ENCODE results near the gene CHAF1B.

DNA sequence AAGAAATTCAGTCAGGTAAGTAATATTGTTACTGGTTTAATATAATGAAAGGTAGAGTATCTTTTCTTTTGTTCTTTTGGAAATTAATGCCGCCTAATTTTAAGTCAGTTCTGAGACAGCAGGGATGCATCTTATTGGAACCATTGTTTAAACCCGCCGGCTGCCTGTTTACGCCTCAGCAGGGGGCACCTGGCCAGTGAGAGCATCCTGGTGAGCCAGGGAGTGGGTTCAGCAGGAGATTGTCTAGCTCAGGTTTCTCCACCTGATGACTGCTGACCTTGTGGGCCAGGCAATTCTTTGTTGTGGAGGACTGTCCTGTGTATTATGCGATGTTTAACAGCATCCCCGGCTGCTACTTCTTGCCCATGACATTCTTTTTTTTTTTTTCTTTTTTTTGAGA lies 30.2 kb downstream of the CHAF1B start:
- no peak for TF ChIP-seq POLR2A (IDR thresholded peaks at IDR 0.05)
- TF ChIP-seq, protein P1, sequence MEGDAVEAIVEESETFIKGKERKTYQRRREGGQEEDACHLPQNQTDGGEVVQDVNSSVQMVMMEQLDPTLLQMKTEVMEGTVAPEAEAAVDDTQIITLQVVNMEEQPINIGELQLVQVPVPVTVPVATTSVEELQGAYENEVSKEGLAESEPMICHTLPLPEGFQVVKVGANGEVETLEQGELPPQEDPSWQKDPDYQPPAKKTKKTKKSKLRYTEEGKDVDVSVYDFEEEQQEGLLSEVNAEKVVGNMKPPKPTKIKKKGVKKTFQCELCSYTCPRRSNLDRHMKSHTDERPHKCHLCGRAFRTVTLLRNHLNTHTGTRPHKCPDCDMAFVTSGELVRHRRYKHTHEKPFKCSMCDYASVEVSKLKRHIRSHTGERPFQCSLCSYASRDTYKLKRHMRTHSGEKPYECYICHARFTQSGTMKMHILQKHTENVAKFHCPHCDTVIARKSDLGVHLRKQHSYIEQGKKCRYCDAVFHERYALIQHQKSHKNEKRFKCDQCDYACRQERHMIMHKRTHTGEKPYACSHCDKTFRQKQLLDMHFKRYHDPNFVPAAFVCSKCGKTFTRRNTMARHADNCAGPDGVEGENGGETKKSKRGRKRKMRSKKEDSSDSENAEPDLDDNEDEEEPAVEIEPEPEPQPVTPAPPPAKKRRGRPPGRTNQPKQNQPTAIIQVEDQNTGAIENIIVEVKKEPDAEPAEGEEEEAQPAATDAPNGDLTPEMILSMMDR (IDR thresholded peaks at IDR 0.05): no peak

Data from testis (tissue), 2 donors.